ENCODE results near the gene CUL7.

The CUL7 gene

GRCh38 chr6:43060755-43061633 lies 7.3 kb upstream of the CUL7 start:
- TF ChIP-seq CTCF (IDR thresholded peaks at IDR 0.05; ENCODE audit: low read depth, low read length): no peak
- no peak for TF ChIP-seq POLR2A (IDR thresholded peaks at IDR 0.05; ENCODE audit: extremely low read depth, insufficient read length)
- TF ChIP-seq MYC (IDR thresholded peaks at IDR 0.05; ENCODE audit: low read depth, low read length): no peak
- no peak for TF ChIP-seq MAX (IDR thresholded peaks at IDR 0.05; ENCODE audit: low read depth, low read length)
- H3K4me3 ChIP-seq (ENCODE audit: low read depth, low read length): no peak overlapping the region
- DNase-seq (ENCODE audit: low read depth): no peak

- H3K4me3 ChIP-seq (ENCODE audit: low read depth, low read length): peak overlapping the region; percentile 99
- 0 out of 2 replicates have a peak, but pooled peaks have one; percentile 30 for TF ChIP-seq MYC (IDR thresholded peaks at IDR 0.05; ENCODE audit: low read depth, low read length)
- TF ChIP-seq MAX (IDR thresholded peaks at IDR 0.05; ENCODE audit: low read depth, low read length): no peak
- no peak for TF ChIP-seq POLR2A (IDR thresholded peaks at IDR 0.05; ENCODE audit: extremely low read depth, insufficient read length)
- TF ChIP-seq CTCF (IDR thresholded peaks at IDR 0.05; ENCODE audit: low read depth, low read length): no peak
- no peak for DNase-seq (ENCODE audit: low read depth)
These were observed 6.5 kb upstream of the CUL7 start for GRCh38 chr6:43060034-43060754.

- peak; percentile 99 for DNase-seq (ENCODE audit: low read depth)
- TF ChIP-seq MYC (IDR thresholded peaks at IDR 0.05; ENCODE audit: low read depth, low read length): peak; percentile 72
- TF ChIP-seq CTCF (IDR thresholded peaks at IDR 0.05; ENCODE audit: low read depth, low read length): no peak
- TF ChIP-seq POLR2A (IDR thresholded peaks at IDR 0.05; ENCODE audit: extremely low read depth, insufficient read length): peak; percentile 84
- TF ChIP-seq MAX (IDR thresholded peaks at IDR 0.05; ENCODE audit: low read depth, low read length): peak; percentile 70; the same call in 1 of the 2 replicates
- peak within 1 kb of the TSS; percentile 99 for H3K4me3 ChIP-seq (ENCODE audit: low read depth, low read length)
These were observed 5.8 kb upstream of the CUL7 start, which contains the start of the genes KLC4 and MRPL2 for GRCh38 chr6:43059168-43060033. Gene KLC4 (plus strand): TSS chr6:43059631. CDS start chr6:43061336, 1,705 bp downstream. Gene MRPL2 (minus strand): TSS chr6:43059434. CDS start chr6:43059381, 53 bp downstream.

GRCh38 chr6:43058531-43058930 lies 4.9 kb upstream of the CUL7 start:
- peak overlapping the region; percentile 99 for H3K4me3 ChIP-seq (ENCODE audit: low read depth, low read length)
- peak; percentile 49 for DNase-seq (ENCODE audit: low read depth)
- no peak for TF ChIP-seq MAX (IDR thresholded peaks at IDR 0.05; ENCODE audit: low read depth, low read length)

- no peak overlapping the region for H3K4me3 ChIP-seq (ENCODE audit: low read depth, low read length)
- TF ChIP-seq CTCF (IDR thresholded peaks at IDR 0.05; ENCODE audit: low read depth, low read length) (no peak), POLR2A (IDR thresholded peaks at IDR 0.05; ENCODE audit: extremely low read depth, insufficient read length) (no peak), MYC (IDR thresholded peaks at IDR 0.05; ENCODE audit: low read depth, low read length) (no peak), MAX (IDR thresholded peaks at IDR 0.05; ENCODE audit: low read depth, low read length) (no peak)
- no peak for DNase-seq (ENCODE audit: low read depth)
These were observed 2.3 kb upstream of the CUL7 start for GRCh38 chr6:43055966-43056365.
